C4-2B (cell line): ENCODE results near the gene TMEM200B.

ENCODE experiments used
- CTCF ChIP-seq: fragments of 450-650 bp; conservative IDR thresholded peaks from 2 replicates; pipeline ENCODE4 v1.5.1; 2017; ENCODE audit warnings: mild to moderate bottlenecking
- ZFX ChIP-seq: fragments of 450-650 bp; IDR thresholded peaks from 2 replicates; pipeline ENCODE4 v1.6.1; 2017

DNA sequence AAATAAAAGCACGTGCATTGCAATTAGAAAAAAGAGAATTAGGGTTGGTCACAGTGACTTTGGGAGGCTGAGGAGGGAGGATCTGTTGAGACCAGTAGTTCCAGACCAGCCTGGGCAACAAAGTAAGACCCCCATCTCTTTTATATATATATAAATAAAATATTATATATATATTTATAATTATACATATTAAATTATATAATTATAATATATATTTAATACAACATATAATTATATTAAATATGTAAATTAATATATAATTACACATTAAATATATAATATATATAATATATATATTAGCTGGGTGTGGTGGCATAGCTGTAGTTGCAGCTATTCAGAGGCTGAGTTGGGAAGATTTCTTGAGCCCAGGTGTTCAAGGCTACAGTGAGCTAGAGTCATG is 23.2 kb downstream of the TMEM200B start:
- TF ChIP-seq CTCF: no peak
- no peak for TF ChIP-seq ZFX
